KBM-7 (cell line): Measurements from ENCODE around the gene DPM2.

Experiments used
- DNase-seq: peaks from one replicate; pipeline ENCODE4 v3.0.0-alpha.2; 2015
- in situ Hi-C: fragments of 300-500 bp; cut with MboI; formaldehyde crosslinking; loops from 2 replicates; pipeline ENCODE4 v1.14.3; 2020; ENCODE audit warnings: low sequenced_read_pairs, low pct_unique_long_range_greater_than_20kb, mixed read lengths

The DPM2 gene

GRCh38 chr9:127912882-127913281, 24.8 kb downstream of the DPM2 start:
- no peak for DNase-seq
- in situ Hi-C loops = loop anchor here (25.0 kb wide), 1 partner anchor 326 kb away; no protein-coding TSS in a partner anchor

DNA sequence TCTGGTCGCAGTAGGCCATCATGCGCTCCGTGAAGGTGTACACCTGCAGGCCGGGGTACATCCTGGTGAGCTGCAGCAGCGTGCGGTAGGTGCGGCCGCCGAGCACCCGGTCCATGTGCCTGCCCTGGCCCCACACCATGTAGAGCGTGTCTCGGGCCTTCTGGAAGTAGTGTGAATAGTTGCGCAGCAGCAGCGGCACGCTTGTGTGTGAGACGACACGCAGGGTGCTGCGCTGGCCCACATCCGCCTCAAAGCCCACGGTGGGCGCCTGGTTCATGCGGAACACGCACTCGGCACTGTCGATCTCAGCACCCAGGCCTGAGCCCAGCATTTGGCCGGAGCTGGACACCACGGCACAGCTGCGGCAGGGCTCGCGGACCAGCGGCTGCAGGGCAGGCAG, 25.4 kb downstream of the DPM2 start:
- in situ Hi-C loops = loop anchor here (25.0 kb wide), 1 partner anchor 325 kb away; no protein-coding TSS in a partner anchor
- DNase-seq = no peak

GRCh38 chr9:127910613-127911205, 26.9 kb downstream of the DPM2 start:
- in situ Hi-C loops = loop anchor here (25.0 kb wide), 1 partner anchor 323 kb away; no protein-coding TSS in a partner anchor
- no peak for DNase-seq

DNA sequence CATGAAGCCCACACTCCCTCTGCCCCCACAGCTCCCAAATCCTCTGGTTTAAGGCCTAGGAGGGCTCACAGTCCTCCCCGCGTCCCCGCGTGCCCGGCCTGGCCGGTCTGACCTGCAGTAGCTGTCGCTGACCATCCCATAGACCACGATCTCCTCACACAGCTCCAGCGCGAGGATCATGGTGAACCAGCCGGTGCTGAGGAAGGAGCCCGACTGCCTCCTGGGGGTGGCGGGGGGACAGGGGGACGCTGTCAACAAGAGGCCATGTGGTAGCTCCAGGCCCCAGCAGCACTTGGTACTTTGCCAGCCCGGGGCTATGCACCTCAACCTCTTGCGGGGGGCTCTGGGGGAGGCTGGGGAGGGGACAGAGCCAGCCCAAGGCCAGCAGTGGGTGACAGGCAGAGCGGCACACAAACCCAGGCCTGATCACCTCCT, 27.8 kb downstream of the DPM2 start:
- DNase-seq = no peak
- in situ Hi-C loops = loop anchor here (25.0 kb wide), 1 partner anchor 323 kb away; no protein-coding TSS in a partner anchor

DNA sequence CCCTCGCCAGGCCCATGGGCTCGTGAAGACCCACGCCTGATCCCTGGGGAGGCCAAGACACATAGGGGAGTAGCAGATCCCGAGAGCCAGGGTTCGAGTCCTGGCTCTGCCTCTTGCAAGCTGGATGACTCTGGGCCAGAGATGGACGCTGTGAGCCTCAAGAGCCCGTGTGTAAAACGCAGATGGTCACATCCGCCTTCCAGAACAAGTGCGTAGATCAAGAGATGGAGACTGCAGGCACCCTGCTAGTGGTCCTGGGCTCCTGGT, 29.1 kb downstream of the DPM2 start:
- no peak for DNase-seq
- in situ Hi-C loops = loop anchor here (25.0 kb wide), 1 partner anchor 321 kb away; no protein-coding TSS in a partner anchor

GRCh38 chr9:127907867-127908659, 29.6 kb downstream of the DPM2 start:
- DNase-seq = no peak
- in situ Hi-C loops = loop anchor here (25.0 kb wide), 1 partner anchor 321 kb away; no protein-coding TSS in a partner anchor

- no peak for DNase-seq
- in situ Hi-C loops = loop anchor here (25.0 kb wide), 1 partner anchor 318 kb away; no protein-coding TSS in a partner anchor
Observed at GRCh38 chr9:127905788-127906191, 31.9 kb downstream of the DPM2 start.

GRCh38 chr9:127905004-127905728, 32.5 kb downstream of the DPM2 start:
- peak; percentile 77 for DNase-seq
- in situ Hi-C loops = loop anchor here (25.0 kb wide), 1 partner anchor 318 kb away; no protein-coding TSS in a partner anchor

- DNase-seq = peak; percentile 84
- in situ Hi-C loops = loop anchor here (25.0 kb wide), 1 partner anchor 317 kb away; no protein-coding TSS in a partner anchor
Observed at GRCh38 chr9:127904561-127905003, 33.1 kb downstream of the DPM2 start.

GRCh38 chr9:127903557-127904475, 33.8 kb downstream of the DPM2 start:
- in situ Hi-C loops = loop anchor here (25.0 kb wide), 1 partner anchor 317 kb away; no protein-coding TSS in a partner anchor
- DNase-seq = peak; percentile 86

DNA sequence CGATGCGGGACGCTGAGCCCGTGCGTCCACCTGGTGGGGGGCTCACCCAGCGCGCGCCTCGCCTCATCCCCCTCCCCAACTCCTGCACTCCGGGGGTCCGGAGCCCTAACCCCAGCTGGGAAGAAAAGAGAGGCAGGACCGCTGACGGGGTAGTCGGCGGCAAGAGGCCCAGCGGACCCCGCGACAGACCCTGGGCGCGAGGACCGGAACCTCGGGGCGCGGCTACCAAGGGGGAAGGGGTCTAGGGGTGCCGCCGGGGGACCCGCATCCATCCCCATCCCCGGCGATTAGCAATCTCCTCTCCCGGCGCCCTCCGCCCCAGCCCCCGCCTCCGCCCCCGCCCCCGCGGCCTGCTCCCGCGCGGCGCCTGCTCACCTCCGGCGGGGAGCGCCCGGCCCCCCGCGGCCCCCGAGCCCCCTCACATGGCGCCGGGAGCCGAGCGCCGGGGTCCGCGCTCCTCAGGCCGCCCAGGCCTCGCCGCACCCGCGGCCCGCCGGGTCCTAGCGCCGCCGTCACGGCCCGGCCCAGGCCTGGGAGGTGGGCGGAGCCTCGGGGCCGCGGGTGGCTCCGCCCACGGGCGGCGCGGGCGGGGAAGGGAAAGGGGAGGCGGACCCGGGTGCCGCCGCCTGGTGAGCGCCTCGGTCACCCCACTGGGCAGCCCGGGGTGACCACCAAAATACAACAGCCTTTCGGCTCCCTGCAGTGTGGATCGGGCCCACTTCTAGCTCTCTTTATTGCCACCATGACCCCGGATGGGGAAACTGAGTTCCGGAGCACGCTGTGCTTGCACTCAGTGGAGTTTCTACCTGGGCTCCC, 38.3 kb downstream of the DPM2 start, which contains the start of gene ST6GALNAC6:
TSS of gene ST6GALNAC6 (minus strand) at position 476 of the 816 bp plus-strand sequence. CDS start 1,622 bp downstream, outside the sequence.
- in situ Hi-C loops = no loop called here
- peak; percentile 59 for DNase-seq

- in situ Hi-C loops = no loop called here
- DNase-seq = peak; percentile 48
Observed at GRCh38 chr9:127898433-127899127, 39.1 kb downstream of the DPM2 start.

- in situ Hi-C loops = no loop called here
- peak; percentile 58 for DNase-seq
Observed at GRCh38 chr9:127897193-127897692, 40.4 kb downstream of the DPM2 start.

GRCh38 chr9:127896395-127897192, 41.1 kb downstream of the DPM2 start:
- in situ Hi-C loops = no loop called here
- DNase-seq = no peak

GRCh38 chr9:127895811-127896210, 41.8 kb downstream of the DPM2 start:
- no peak for DNase-seq
- in situ Hi-C loops = no loop called here

GRCh38 chr9:127893392-127893791, 44.3 kb downstream of the DPM2 start:
- in situ Hi-C loops = no loop called here
- DNase-seq = no peak
